Measurements from ENCODE around the gene OSBPL2.

The OSBPL2 gene

GRCh38 chr20:62255976-62256375, 17.7 kb downstream of the OSBPL2 start:
- Mint-ChIP-seq H3K36me3 (ENCODE audit: low read depth) (peaks cover 29% of the 10 kb centered on the region), H3K27ac (no peak overlapping the region), H3K9me3 (no peaks in the 10 kb centered on the region), H3K27me3 (ENCODE audit: low read depth) (no peaks in the 10 kb centered on the region), H3K4me1 (peaks cover 10% of the 10 kb centered on the region), H3K4me3 (no peak overlapping the region)
- no peak for TF ChIP-seq CTCF (IDR thresholded peaks at IDR 0.05; ENCODE audit: unreplicated experiment in 3 of 3)

- Mint-ChIP-seq H3K9me3 (no peaks in the 10 kb centered on the region), H3K27ac (no peak overlapping the region), H3K27me3 (ENCODE audit: low read depth) (no peaks in the 10 kb centered on the region), H3K36me3 (ENCODE audit: low read depth) (peaks cover 44% of the 10 kb centered on the region), H3K4me1 (peaks cover 10% of the 10 kb centered on the region), H3K4me3 (no peak overlapping the region)
- TF ChIP-seq CTCF (IDR thresholded peaks at IDR 0.05; ENCODE audit: unreplicated experiment in 3 of 3) = no peak
Measured at GRCh38 chr20:62258499-62259293, 20.4 kb downstream of the OSBPL2 start.

GRCh38 chr20:62259294-62259565, 20.9 kb downstream of the OSBPL2 start:
- Mint-ChIP-seq H3K4me1 (peaks cover 7% of the 10 kb centered on the region), H3K9me3 (no peaks in the 10 kb centered on the region), H3K4me3 (no peak overlapping the region), H3K36me3 (ENCODE audit: low read depth) (peaks cover 46% of the 10 kb centered on the region), H3K27ac (no peak overlapping the region), H3K27me3 (ENCODE audit: low read depth) (no peaks in the 10 kb centered on the region)
- TF ChIP-seq CTCF (IDR thresholded peaks at IDR 0.05; ENCODE audit: unreplicated experiment in 3 of 3) = no peak

GRCh38 chr20:62262064-62262463, 23.7 kb downstream of the OSBPL2 start:
- H3K9me3 Mint-ChIP-seq = peaks cover 3% of the 10 kb centered on the region
- no peak overlapping the region for H3K27ac Mint-ChIP-seq
- no peaks in the 10 kb centered on the region for H3K4me1 Mint-ChIP-seq
- peaks cover 65% of the 10 kb centered on the region for H3K36me3 Mint-ChIP-seq (ENCODE audit: low read depth)
- no peaks in the 10 kb centered on the region for H3K27me3 Mint-ChIP-seq (ENCODE audit: low read depth)
- TF ChIP-seq CTCF (IDR thresholded peaks at IDR 0.05; ENCODE audit: unreplicated experiment in 3 of 3) = no peak
- H3K4me3 Mint-ChIP-seq = no peak overlapping the region

- H3K36me3 Mint-ChIP-seq (ENCODE audit: low read depth) = peaks cover 67% of the 10 kb centered on the region
- no peak overlapping the region for H3K4me3 Mint-ChIP-seq
- no peaks in the 10 kb centered on the region for H3K27me3 Mint-ChIP-seq (ENCODE audit: low read depth)
- no peak overlapping the region for H3K27ac Mint-ChIP-seq
- H3K4me1 Mint-ChIP-seq = no peaks in the 10 kb centered on the region
- TF ChIP-seq CTCF (IDR thresholded peaks at IDR 0.05; ENCODE audit: unreplicated experiment in 3 of 3) = no peak
- H3K9me3 Mint-ChIP-seq = peaks cover 3% of the 10 kb centered on the region
Measured at GRCh38 chr20:62263396-62263795, 25.1 kb downstream of the OSBPL2 start.

- no peaks in the 10 kb centered on the region for H3K27me3 Mint-ChIP-seq (ENCODE audit: low read depth)
Measured at GRCh38 chr20:62265365-62265764, 27.0 kb downstream of the OSBPL2 start.

More at GRCh38 chr20:62265365-62265764, 27.0 kb downstream of the OSBPL2 start:
- no peak for TF ChIP-seq CTCF (IDR thresholded peaks at IDR 0.05; ENCODE audit: unreplicated experiment in 3 of 3)
- Mint-ChIP-seq H3K9me3 (peaks cover 3% of the 10 kb centered on the region), H3K27ac (no peak overlapping the region), H3K4me3 (no peak overlapping the region), H3K4me1 (no peaks in the 10 kb centered on the region), H3K36me3 (ENCODE audit: low read depth) (peaks cover 58% of the 10 kb centered on the region)

All from nephron (organoid).